ENCODE results near the gene SYVN1. TPM values are rescaled to one million over a fixed set of nuclear protein-coding genes. Genes with fewer than 3 reads are reported as not detected.

The SYVN1 gene
- total RNA-seq, 2 donors from 2014 or later: 29.1 to 52.0 TPM

DNA sequence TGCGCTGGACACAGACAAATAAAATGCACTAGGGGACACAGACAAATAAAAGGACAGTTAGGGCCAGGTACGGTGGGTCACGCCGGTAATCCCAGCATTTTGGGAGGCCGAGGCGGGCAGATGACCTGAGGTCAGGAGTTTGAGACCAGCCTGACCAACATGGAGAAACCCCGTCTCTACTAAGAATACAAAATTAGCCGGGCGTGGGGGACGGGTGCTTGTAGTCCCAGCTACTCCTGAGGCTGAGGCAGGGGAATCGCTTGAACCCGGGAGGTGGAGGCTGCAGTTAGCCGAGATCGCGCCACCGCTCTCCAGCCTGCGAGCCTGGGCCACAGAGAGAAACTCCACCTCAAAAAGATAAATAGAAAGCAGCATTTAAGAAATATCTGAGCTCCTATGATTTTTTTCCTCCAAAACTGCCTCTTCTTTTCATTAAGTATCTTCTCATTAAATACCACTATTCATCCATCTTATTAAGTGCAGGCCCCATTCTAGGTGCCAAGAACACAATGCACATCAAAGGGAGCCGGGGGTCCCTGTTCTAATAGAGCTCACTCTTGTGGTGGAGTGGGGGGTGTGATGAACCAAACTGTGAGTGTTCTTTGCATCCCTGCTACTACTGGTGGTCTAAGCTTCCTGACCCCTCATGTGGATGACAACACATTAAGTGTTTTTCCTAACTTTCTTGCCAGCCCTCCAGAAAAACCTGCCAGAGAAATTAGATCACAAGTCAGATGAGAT, 16.1 kb downstream of the SYVN1 start:
- no peaks in the 10 kb centered on the region for H3K27me3 ChIP-seq
- DNase-seq (ENCODE audit: low spot score): no peak
- peak overlapping the region; percentile 57 to 75 for H3K27ac ChIP-seq
- H3K4me3 ChIP-seq: no peak overlapping the region
- peaks cover 0 to 52% of the 10 kb centered on the region in 2 donors for H3K4me1 ChIP-seq
- no peaks in the 10 kb centered on the region for H3K9me3 ChIP-seq
- H3K36me3 ChIP-seq: peaks cover 34% of the 10 kb centered on the region
- TF ChIP-seq CTCF (IDR thresholded peaks at IDR 0.05): peak in 1 of 2 donors; percentile 34

- Histone ChIP-seq H3K9me3 (no peaks in the 10 kb centered on the region), H3K4me1 (peaks cover 0 to 52% of the 10 kb centered on the region in 2 donors), H3K27ac (peak within 1 kb of the TSS; percentile 82 to 84), H3K36me3 (peaks cover 34% of the 10 kb centered on the region), H3K4me3 (peak within 1 kb of the TSS; percentile 67 to 92), H3K27me3 (no peaks in the 10 kb centered on the region)
- peak; percentile 99 for DNase-seq (ENCODE audit: low spot score)
- peak; percentile 92 to 94 for TF ChIP-seq CTCF (IDR thresholded peaks at IDR 0.05)
These were observed 16.9 kb downstream of the SYVN1 start, which contains the start of gene ZNHIT2 for GRCh38 chr11:65117206-65118096. Gene ZNHIT2, minus strand, starts transcription at chr11:65117701. Its CDS starts 48 bp downstream, at chr11:65117653.

GRCh38 chr11:65116370-65117205, 17.7 kb downstream of the SYVN1 start:
- H3K36me3 ChIP-seq: peaks cover 34% of the 10 kb centered on the region
- TF ChIP-seq CTCF (IDR thresholded peaks at IDR 0.05): no peak
- peak overlapping the region; percentile 67 to 92 for H3K4me3 ChIP-seq
- H3K27me3 ChIP-seq: no peaks in the 10 kb centered on the region
- peak overlapping the region; percentile 82 to 84 for H3K27ac ChIP-seq
- H3K9me3 ChIP-seq: no peaks in the 10 kb centered on the region
- peaks cover 0 to 59% of the 10 kb centered on the region in 2 donors for H3K4me1 ChIP-seq
- no peak for DNase-seq (ENCODE audit: low spot score)

GRCh38 chr11:65115361-65116082, 18.8 kb downstream of the SYVN1 start:
- Histone ChIP-seq H3K9me3 (no peaks in the 10 kb centered on the region), H3K27ac (no peak overlapping the region), H3K4me3 (no peak overlapping the region), H3K36me3 (peaks cover 29% of the 10 kb centered on the region), H3K27me3 (no peaks in the 10 kb centered on the region), H3K4me1 (peaks cover 0 to 59% of the 10 kb centered on the region in 2 donors)
- TF ChIP-seq CTCF (IDR thresholded peaks at IDR 0.05): no peak
- no peak for DNase-seq (ENCODE audit: low spot score)
